ENCODE measurements around the gene PDZK1IP1.

DNA sequence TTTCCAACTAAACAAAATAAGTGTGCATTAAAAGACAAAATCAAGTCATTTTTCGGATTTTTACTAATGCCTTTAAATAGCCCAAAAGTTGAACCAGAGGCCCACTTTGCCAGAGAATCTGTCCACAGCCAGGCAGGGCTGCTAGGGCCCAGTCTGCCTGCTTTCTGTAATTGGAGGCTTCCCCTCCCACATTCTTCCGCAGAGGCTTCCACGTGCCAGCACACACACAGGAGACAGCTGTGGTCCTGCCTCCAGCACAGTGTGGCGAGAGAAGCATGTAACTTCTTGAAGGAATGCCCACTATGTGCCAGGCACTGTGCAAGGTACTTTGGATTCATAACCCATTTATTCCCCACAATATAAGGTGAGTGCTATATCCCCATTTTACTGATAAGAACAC, 11.3 kb upstream of the PDZK1IP1 start:
- TF ChIP-seq GATA3 (IDR thresholded peaks at IDR 0.05; ENCODE audit: low read depth, low read length) (no peak), GATA2 (IDR thresholded peaks at IDR 0.05; ENCODE audit: low read depth, low read length) (no peak)
